K562 (cell line): Measurements from ENCODE around the gene DNAAF3. TPM values are rescaled to one million over a fixed set of nuclear protein-coding genes. Genes with fewer than 3 reads are reported as not detected.

Experiments used
- BCLAF1 ChIP-seq, 2 experiments: fragments of 450-650 bp in 1 of 2; IDR thresholded peaks; 2 replicates each; pipeline ENCODE4 v1.6.1; 2011 to 2017; ENCODE audit warnings: low read depth in 2 of 2, antibody characterized with exemption in 1 of 2, borderline replicate concordance in 1 of 2, low read length in 1 of 2, mild to moderate bottlenecking in 1 of 2, mixed read lengths in 1 of 2; ENCODE audit not compliant: control insufficient read depth in 1 of 2
- E2F8 ChIP-seq: fragments of 450-650 bp; IDR thresholded peaks from 2 replicates; pipeline ENCODE4 v1.7.1; 2018; ENCODE audit warnings: mild to moderate bottlenecking, low read depth; ENCODE audit not compliant: partially characterized antibody
- ETS2 ChIP-seq: IDR thresholded peaks from 2 replicates; pipeline ENCODE4 v1.6.1; 2016; ENCODE audit warnings: borderline replicate concordance, missing genetic modification characterization, mild to moderate bottlenecking, moderate library complexity, missing compliant biosample characterization; ENCODE audit not compliant: poor library complexity, severe bottlenecking
- HCFC1 ChIP-seq: IDR thresholded peaks from 2 replicates; pipeline ENCODE4 v1.6.1; 2012; ENCODE audit warnings: low read depth, low read length, improper control_type of control experiment
- NKRF ChIP-seq: fragments of 450-650 bp; IDR thresholded peaks from 2 replicates; pipeline ENCODE4 v1.6.1; 2016; ENCODE audit warnings: borderline replicate concordance
- RNF2 ChIP-seq: sonication (generic); IDR thresholded peaks from 2 replicates; pipeline ENCODE4 v1.6.1; 2016
- TEAD4 ChIP-seq, 2 experiments: sonication (generic) in 1 of 2; formaldehyde crosslinking in 1 of 2; IDR thresholded peaks; 2 replicates each; pipeline versions ENCODE4 v1.6.1 to v1.8.0; 2012 to 2022; ENCODE audit warnings: borderline replicate concordance in 1 of 2, inconsistent platforms in 1 of 2, low read length in 1 of 2, mild to moderate bottlenecking in 1 of 2, missing genetic modification reagents in 1 of 2
- ZBTB49 ChIP-seq: sonication (generic); formaldehyde crosslinking; IDR thresholded peaks from 2 replicates; pipeline ENCODE4 v1.8.0; 2022; ENCODE audit warnings: missing genetic modification reagents, mild to moderate bottlenecking, borderline replicate concordance
- ZNF41 ChIP-seq: fragments of 250-450 bp; sonication (Bioruptor Pico); conservative IDR thresholded peaks from 2 replicates; pipeline ENCODE4 v1.4.0; 2020; ENCODE audit warnings: mild to moderate bottlenecking
- ZNF766 ChIP-seq: fragments of 200-800 bp; sonication (Bioruptor generic); conservative IDR thresholded peaks from 2 replicates; pipeline ENCODE4 v1.6.1; 2016; ENCODE audit warnings: missing genetic modification characterization, missing compliant biosample characterization
- polyA plus RNA-seq, 8 experiments: library from polyadenylated mRNA; depleted of rRNA in 4 of 8; stranded (reverse) in 5 of 8; unstranded in 3 of 8; fragments of >200 nt; fragmentation: Nextera tagmentation in 2 of 8; fragmentation: Illumina TruSeq in 1 of 8; extraction: Ambion mirVana in 2 of 8; extraction: Trizol in 1 of 8; gene quantifications; 2 replicates each; pipeline versions ENCODE4 v1.2.1 to v1.2.3, GENCODE V29; 2011 to 2014; ENCODE audit warnings: inconsistent platforms in 1 of 8, missing spikeins in 1 of 8
- total RNA-seq, 7 experiments: library from RNA; depleted of rRNA in 6 of 7; stranded (reverse); fragments of >200 nt in 6 of 7; fragmentation: Illumina TruSeq in 2 of 7; extraction: Trizol in 2 of 7; gene quantifications; 2 replicates each; pipeline versions ENCODE4 v1.2.1 to v1.2.3, GENCODE V29; 2011 to 2021; ENCODE audit warnings: low replicate concordance in 1 of 7
- TF ChIP-seq, protein P1 (sequence below): fragments of 450-650 bp; IDR thresholded peaks from 2 replicates; pipeline ENCODE4 v1.6.1; 2016
- TF ChIP-seq, protein P2 (sequence below): sonication (generic); formaldehyde crosslinking; IDR thresholded peaks from 2 replicates; pipeline ENCODE4 v1.8.0; 2022; ENCODE audit warnings: mild to moderate bottlenecking, missing genetic modification reagents

Gene DNAAF3
- total and polyA plus RNA-seq, 9 of the 15 experiments (the other 6 are each of a cell fraction or from before 2014, with no cell fraction given): 21.6 to 61.5 (median 43.0) TPM

DNA sequence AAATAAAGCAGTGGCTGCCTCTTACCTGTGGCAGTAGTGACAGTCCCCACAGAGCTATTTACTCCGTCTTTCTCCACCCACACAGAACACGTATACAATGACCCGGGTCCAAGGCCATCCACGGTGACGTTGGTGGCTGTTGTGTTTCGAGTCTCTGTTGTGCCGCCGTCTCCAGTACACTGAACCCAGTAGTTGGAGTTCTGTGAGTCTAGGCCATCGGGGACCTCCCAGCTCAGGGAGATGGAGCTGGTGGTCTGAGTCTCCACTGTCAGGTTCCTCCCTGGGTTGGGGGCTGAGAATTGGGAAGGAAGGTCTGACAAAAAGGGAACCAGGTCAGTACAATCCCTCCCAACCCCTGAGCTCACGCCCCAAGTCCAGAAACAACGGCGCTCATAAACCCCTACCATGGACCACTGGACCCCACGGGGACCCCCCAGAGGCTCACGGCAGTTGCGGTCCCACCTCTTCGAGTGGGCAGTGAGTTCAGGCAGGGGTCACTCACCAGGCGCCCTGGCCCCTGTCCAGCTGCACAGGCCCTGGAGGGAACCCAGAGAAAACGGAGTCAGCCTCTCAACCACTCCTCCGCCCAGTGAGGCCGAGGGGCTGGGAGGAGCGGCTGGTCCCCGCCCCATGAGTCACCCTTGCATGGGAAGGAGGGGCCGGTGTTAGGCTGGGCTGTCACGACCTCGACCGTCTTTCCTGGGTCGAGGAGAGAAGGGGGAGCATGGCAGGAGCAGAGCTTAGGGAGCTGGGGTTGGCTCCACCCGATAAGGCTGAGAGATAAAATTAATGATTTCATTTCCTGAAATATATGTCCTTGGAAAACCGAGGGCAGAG, 40.5 kb upstream of the DNAAF3 start (continued):
- TF ChIP-seq E2F8 (no peak), ZNF41 (CRISPR knock-in tag) (no peak), TEAD4 (IDR thresholded peaks at IDR 0.05; ENCODE audit: low read length) (no peak), TEAD4 (CRISPR knock-in tag; IDR thresholded peaks at IDR 0.05; ENCODE audit: borderline replicate concordance) (no peak), BCLAF1 (IDR thresholded peaks at IDR 0.05; ENCODE audit: borderline replicate concordance in 1 of 2, control insufficient read depth in 1 of 2, low read depth in 2 of 2, low read length in 1 of 2) (no peak), RNF2 (no peak; the same call in 1 of the 2 replicates), ZNF766 (no peak; the same call in 1 of the 2 replicates), ZBTB49 (CRISPR knock-in tag) (no peak), NKRF (0 out of 2 replicates have a peak, but pooled peaks have one; percentile 38), ETS2 (tag) (no peak), HCFC1 (no peak; the same call in 1 of the 2 replicates)
- TF ChIP-seq, protein P1, sequence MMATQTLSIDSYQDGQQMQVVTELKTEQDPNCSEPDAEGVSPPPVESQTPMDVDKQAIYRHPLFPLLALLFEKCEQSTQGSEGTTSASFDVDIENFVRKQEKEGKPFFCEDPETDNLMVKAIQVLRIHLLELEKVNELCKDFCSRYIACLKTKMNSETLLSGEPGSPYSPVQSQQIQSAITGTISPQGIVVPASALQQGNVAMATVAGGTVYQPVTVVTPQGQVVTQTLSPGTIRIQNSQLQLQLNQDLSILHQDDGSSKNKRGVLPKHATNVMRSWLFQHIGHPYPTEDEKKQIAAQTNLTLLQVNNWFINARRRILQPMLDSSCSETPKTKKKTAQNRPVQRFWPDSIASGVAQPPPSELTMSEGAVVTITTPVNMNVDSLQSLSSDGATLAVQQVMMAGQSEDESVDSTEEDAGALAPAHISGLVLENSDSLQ: peak; percentile 74
- TF ChIP-seq, protein P2, sequence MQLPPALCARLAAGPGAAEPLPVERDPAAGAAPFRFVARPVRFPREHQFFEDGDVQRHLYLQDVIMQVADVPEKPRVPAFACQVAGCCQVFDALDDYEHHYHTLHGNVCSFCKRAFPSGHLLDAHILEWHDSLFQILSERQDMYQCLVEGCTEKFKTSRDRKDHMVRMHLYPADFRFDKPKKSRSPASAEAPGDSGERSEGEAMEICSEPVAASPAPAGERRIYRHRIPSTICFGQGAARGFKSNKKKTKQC (CRISPR knock-in tag): peak; percentile 48; the same call in 1 of the 2 replicates
